HG02970 (cell line): Measurements from ENCODE around the gene PTGDS.

Experiments used
- ATAC-seq: cut with Tn5 transposase; IDR thresholded peaks from one replicate; pipeline ENCODE4 v1.9.1; 2021; ENCODE audit warnings: mild to moderate bottlenecking, moderate library complexity, moderate number of reproducible peaks; ENCODE audit not compliant: unreplicated experiment, low FRiP score

The PTGDS gene

GRCh38 chr9:136957461-136957860 is 19.8 kb upstream of the PTGDS start:
- no peak for ATAC-seq

- no peak for ATAC-seq
Observed at GRCh38 chr9:136957901-136958300, 19.4 kb upstream of the PTGDS start.

GRCh38 chr9:136958473-136958872 is 18.8 kb upstream of the PTGDS start:
- no peak for ATAC-seq

GRCh38 chr9:136958898-136959850 is 18.1 kb upstream of the PTGDS start:
- no peak for ATAC-seq

- ATAC-seq = no peak
Observed at GRCh38 chr9:136960212-136960937, 16.9 kb upstream of the PTGDS start.

GRCh38 chr9:136960938-136961275 is 16.4 kb upstream of the PTGDS start:
- no peak for ATAC-seq

GRCh38 chr9:136961279-136962065 is 15.8 kb upstream of the PTGDS start:
- ATAC-seq = no peak

GRCh38 chr9:136962163-136962562 is 15.1 kb upstream of the PTGDS start:
- ATAC-seq = no peak

GRCh38 chr9:136962701-136963248 is 14.5 kb upstream of the PTGDS start:
- no peak for ATAC-seq

- no peak for ATAC-seq
Observed at GRCh38 chr9:136963341-136963740, 14.0 kb upstream of the PTGDS start.

GRCh38 chr9:136963751-136964150 is 13.6 kb upstream of the PTGDS start:
- no peak for ATAC-seq

GRCh38 chr9:136964171-136964689 is 13.1 kb upstream of the PTGDS start:
- no peak for ATAC-seq

GRCh38 chr9:136964833-136965422 is 12.4 kb upstream of the PTGDS start:
- no peak for ATAC-seq

- ATAC-seq = no peak
Observed at GRCh38 chr9:136965771-136966484, 11.4 kb upstream of the PTGDS start.

GRCh38 chr9:136968333-136969127 is 8.8 kb upstream of the PTGDS start:
- no peak for ATAC-seq

GRCh38 chr9:136969150-136969549 is 8.2 kb upstream of the PTGDS start:
- ATAC-seq = no peak

GRCh38 chr9:136969774-136970173 is 7.5 kb upstream of the PTGDS start:
- ATAC-seq = no peak

GRCh38 chr9:136970361-136970760 is 6.9 kb upstream of the PTGDS start:
- ATAC-seq = no peak

- ATAC-seq = no peak
Observed at GRCh38 chr9:136971746-136972145, 5.6 kb upstream of the PTGDS start.
